Pancreas (tissue), 10 donors: Measurements from ENCODE around the gene AK8. TPM values are rescaled to one million over a fixed set of nuclear protein-coding genes. Genes with fewer than 3 reads are reported as not detected.

ENCODE experiments used
- ATAC-seq, 4 donors: fragments of 200-7000 bp; cut with Tn5 transposase; one replicate each; pipeline versions ENCODE4 v1.8.0 to v1.9.1; 2020; ENCODE audit warnings: mild to moderate bottlenecking in 4 of 4, moderate library complexity in 4 of 4
- DNase-seq, 6 donors: peaks; one replicate each; pipeline ENCODE4 v3.0.0-alpha.2; 2020
- FAIRE-seq: peaks from 2 replicates; lab custom pipeline; 2012; peaks lifted over from hg19 to GRCh38; lab: Jason Lieb, UNC
- H3K27ac ChIP-seq, 4 donors: fragments of 200-600 bp; sonication (generic); 1 replicate in 3 of 4; 2 replicates in 1 of 4; pipeline versions ENCODE4 v1.5.0 to v1.8.0; 2020
- H3K27me3 ChIP-seq, 4 donors: fragments of 200-600 bp; one replicate each; pipeline ENCODE4 v1.8.0; 2021
- H3K36me3 ChIP-seq, 3 donors: fragments of 200-600 bp; sonication (generic) in 1 of 3; one replicate each; pipeline versions ENCODE4 v1.5.0 to v1.8.0; 2020 to 2021
- H3K4me1 ChIP-seq, 3 donors: fragments of 200-600 bp; one replicate each; pipeline ENCODE4 v1.8.0; 2021
- H3K4me3 ChIP-seq, 4 donors: fragments of 200-600 bp; sonication (generic) in 2 of 4; one replicate each; pipeline versions ENCODE4 v1.5.0 to v1.8.0; 2020 to 2021
- H3K9me3 ChIP-seq, 4 donors: fragments of 200-600 bp; one replicate each; pipeline ENCODE4 v1.8.0; 2021
- WGBS, 2 donors: extraction: QIAGEN DNeasy Blood & Tissue Kit; methylation state at CpG; one replicate each; pipeline ENCODE4 v1.1.7; 2013; 5-methylcytosine and 5-hydroxymethylcytosine counted together
- intact Hi-C, 3 donors: fragments of 100-400 bp; cut with DNase I; formaldehyde crosslinking; loops; one replicate each; pipeline versions ENCODE4 v1.11.1 to v1.14.2; 2022
- polyA plus RNA-seq, 2 donors: library from polyadenylated mRNA; stranded (reverse); fragments of 200-250 nt; gene quantifications; one replicate each; pipeline ENCODE4 v1.2.3, GENCODE V29; 2013
- total RNA-seq, 6 donors: library from RNA; stranded (reverse); fragmentation: NEBNext Ultra II Directional in 4 of 6; extraction: Animal tissue kit (Norgen Biotek cat#: 25700) in 4 of 6; gene quantifications; one replicate each; pipeline versions ENCODE4 v1.2.1 to v1.2.4, GENCODE V29; 2021 to 2023
- TF ChIP-seq, protein P1 (sequence below), 4 donors: fragments of 200-600 bp; sonication (generic) in 3 of 4; IDR thresholded peaks; one replicate each; pipeline versions ENCODE4 v1.5.0 to v1.8.0; 2021; ENCODE audit warnings: antibody characterized with exemption in 4 of 4
- donor health status: healthy with polysubstance abuse.
- donor health status: DM: no; HTN: no; CAD: no; lungs with moderate emphysema.
- donor health status: DM: no; HTN: no; CAD: no.
- donor health status: control.
- donor health status: control.
- donor health status: Bipolar disorder and iron deficiency.
- donor health status: DM: yes; HTN: yes; CAD: no.
- donor health status: DM: no; HTN: no; CAD: no.
- donor health status: DM: no; HTN: no; CAD: no.
- donor health status: DM: yes; HTN: yes; CAD: no.

Gene AK8
- total and polyA plus RNA-seq, 8 donors: 0.19 to 1.0 (median 0.67) TPM

GRCh38 chr9:132757016-132757415 is 121.1 kb downstream of the AK8 start:
- TF ChIP-seq, protein P1, sequence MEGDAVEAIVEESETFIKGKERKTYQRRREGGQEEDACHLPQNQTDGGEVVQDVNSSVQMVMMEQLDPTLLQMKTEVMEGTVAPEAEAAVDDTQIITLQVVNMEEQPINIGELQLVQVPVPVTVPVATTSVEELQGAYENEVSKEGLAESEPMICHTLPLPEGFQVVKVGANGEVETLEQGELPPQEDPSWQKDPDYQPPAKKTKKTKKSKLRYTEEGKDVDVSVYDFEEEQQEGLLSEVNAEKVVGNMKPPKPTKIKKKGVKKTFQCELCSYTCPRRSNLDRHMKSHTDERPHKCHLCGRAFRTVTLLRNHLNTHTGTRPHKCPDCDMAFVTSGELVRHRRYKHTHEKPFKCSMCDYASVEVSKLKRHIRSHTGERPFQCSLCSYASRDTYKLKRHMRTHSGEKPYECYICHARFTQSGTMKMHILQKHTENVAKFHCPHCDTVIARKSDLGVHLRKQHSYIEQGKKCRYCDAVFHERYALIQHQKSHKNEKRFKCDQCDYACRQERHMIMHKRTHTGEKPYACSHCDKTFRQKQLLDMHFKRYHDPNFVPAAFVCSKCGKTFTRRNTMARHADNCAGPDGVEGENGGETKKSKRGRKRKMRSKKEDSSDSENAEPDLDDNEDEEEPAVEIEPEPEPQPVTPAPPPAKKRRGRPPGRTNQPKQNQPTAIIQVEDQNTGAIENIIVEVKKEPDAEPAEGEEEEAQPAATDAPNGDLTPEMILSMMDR (IDR thresholded peaks at IDR 0.05): no peak
- Histone ChIP-seq H3K4me1 (no peaks in the 10 kb centered on the region), H3K27me3 (no peaks in the 10 kb centered on the region), H3K27ac (no peak overlapping the region), H3K4me3 (no peak overlapping the region), H3K9me3 (no peaks in the 10 kb centered on the region), H3K36me3 (no peaks in the 10 kb centered on the region)
- DNase-seq (no peak), ATAC-seq (no peak), FAIRE-seq (no peak)
- intact Hi-C loops: no loop called here
- 80 to 86% methylated on average over 18 of the region's 18 CpGs for WGBS, 2 donors

DNA sequence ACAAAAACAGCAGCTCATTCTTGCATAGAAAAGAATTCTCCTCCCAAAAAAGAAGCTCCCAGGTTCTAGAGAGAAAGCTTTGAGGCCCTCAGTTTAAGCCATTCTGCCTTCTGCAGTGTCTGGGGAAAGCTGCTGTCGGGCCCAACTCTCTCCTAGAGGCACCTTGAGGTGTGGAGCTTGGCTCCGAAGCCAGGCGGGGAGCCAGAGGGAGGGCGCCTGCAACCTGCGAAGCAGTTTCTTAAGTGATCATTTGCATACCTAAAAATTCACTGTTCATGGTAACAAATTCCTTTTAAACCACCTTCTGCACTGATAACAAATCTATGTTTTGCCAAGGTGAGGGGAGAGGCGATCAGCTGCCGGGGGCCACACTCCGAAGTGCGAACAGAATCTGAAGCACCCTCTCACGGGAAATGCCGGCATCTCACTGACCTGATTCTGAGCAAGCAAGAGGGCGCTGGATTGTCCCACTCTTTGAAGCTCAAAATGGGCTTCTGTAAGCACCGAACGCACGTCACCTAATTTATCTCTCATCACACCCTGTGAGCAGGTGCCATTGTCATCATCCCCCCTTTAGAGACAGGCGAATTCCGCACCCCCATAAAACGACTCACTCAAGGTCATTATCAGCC is 121.8 kb downstream of the AK8 start:
- Histone ChIP-seq H3K4me3 (no peak overlapping the region), H3K27me3 (no peaks in the 10 kb centered on the region), H3K4me1 (no peaks in the 10 kb centered on the region), H3K27ac (no peak overlapping the region), H3K9me3 (no peaks in the 10 kb centered on the region), H3K36me3 (no peaks in the 10 kb centered on the region)
- FAIRE-seq (no peak), ATAC-seq (no peak), DNase-seq (no peak)
- intact Hi-C loops: no loop called here
- WGBS, 2 donors: 60 to 61% methylated on average over 18 of the region's 18 CpGs
- TF ChIP-seq, protein P1 (IDR thresholded peaks at IDR 0.05): no peak

DNA sequence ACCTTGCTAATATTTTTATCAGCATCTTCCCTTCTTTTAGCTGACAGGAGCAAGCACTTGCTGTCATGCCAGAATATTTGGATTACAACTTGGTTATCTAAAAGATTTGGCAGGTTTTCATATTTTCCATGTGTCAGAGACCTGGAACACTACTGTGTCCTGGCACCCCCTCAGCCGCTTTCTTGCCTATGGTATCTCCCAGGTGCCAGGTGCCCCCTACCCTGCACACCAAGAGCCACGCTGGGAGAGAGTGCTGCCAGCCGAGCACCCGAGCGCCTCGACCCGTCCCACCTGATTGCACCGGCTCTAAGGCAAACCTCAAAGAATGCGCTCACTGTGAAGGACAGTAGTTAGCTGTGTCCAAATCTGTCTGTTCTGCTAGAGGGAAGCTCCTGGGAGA is 123.0 kb downstream of the AK8 start:
- Histone ChIP-seq H3K9me3 (no peaks in the 10 kb centered on the region), H3K4me1 (no peaks in the 10 kb centered on the region), H3K36me3 (no peaks in the 10 kb centered on the region), H3K4me3 (no peak overlapping the region), H3K27ac (no peak overlapping the region), H3K27me3 (no peaks in the 10 kb centered on the region)
- FAIRE-seq (no peak), DNase-seq (no peak), ATAC-seq (no peak)
- intact Hi-C loops: no loop called here
- WGBS, 2 donors: 73 to 93% methylated on average over 9 of the region's 9 CpGs
- TF ChIP-seq, protein P1 (IDR thresholded peaks at IDR 0.05): no peak

GRCh38 chr9:132754236-132754635 is 123.8 kb downstream of the AK8 start:
- Histone ChIP-seq H3K9me3 (no peaks in the 10 kb centered on the region), H3K27me3 (no peaks in the 10 kb centered on the region), H3K4me1 (no peaks in the 10 kb centered on the region), H3K36me3 (no peaks in the 10 kb centered on the region), H3K4me3 (no peak overlapping the region), H3K27ac (no peak overlapping the region)
- intact Hi-C loops: no loop called here
- no peak for FAIRE-seq
- 83 to 91% methylated on average over 7 of the region's 7 CpGs for WGBS, 2 donors
- no peak for ATAC-seq
- TF ChIP-seq, protein P1 (IDR thresholded peaks at IDR 0.05): no peak
- no peak for DNase-seq

DNA sequence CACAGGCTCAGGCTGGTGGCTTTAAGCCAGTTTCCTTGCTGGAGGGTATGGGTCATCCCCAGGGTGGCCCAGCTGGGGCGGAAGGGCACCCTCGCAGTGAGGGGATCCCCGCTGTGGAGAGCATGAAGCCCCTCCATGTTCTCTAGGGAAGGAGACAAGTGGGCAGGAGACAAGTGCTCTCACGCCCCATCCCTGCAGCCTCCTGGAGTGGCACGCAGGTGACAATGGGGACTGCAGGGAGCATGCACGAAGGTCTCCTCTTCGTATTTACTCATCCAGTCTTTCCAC is 124.5 kb downstream of the AK8 start:
- intact Hi-C loops: no loop called here
- TF ChIP-seq, protein P1 (IDR thresholded peaks at IDR 0.05): no peak
- Histone ChIP-seq H3K4me1 (no peaks in the 10 kb centered on the region), H3K9me3 (no peaks in the 10 kb centered on the region), H3K36me3 (no peaks in the 10 kb centered on the region), H3K27ac (no peak overlapping the region), H3K4me3 (no peak overlapping the region), H3K27me3 (no peaks in the 10 kb centered on the region)
- FAIRE-seq (no peak), ATAC-seq (no peak), DNase-seq (no peak)
- WGBS, 2 donors: 83 to 90% methylated on average over 7 of the region's 7 CpGs
